Mammary epithelial cell (primary cell): ENCODE data around the gene NPFFR1.

Experiments used
- CTCF ChIP-seq, 2 donors: IDR thresholded peaks in 1 of 2; conservative IDR thresholded peaks in 1 of 2; 2 replicates each; pipeline ENCODE4 v1.5.1; 2011 to 2012; ENCODE audit warnings: inconsistent platforms in 2 of 2, low read length in 2 of 2, mild to moderate bottlenecking in 2 of 2, control low read depth in 1 of 2, low read depth in 1 of 2; ENCODE audit not compliant: insufficient read depth in 1 of 2; ENCODE audit errors: extremely low read depth in 1 of 2
- EZH2 ChIP-seq: IDR thresholded peaks from 2 replicates; pipeline ENCODE4 v1.6.1; 2012; ENCODE audit warnings: low read length, inconsistent platforms, borderline replicate concordance

- TF ChIP-seq CTCF (conservative IDR thresholded peaks at IDR 0.05 in 1 of 2, IDR thresholded peaks at IDR 0.05 in 1 of 2; ENCODE audit: extremely low read depth in 1 of 2, insufficient read depth in 1 of 2, low read depth in 1 of 2, low read length in 2 of 2) = no peak
- TF ChIP-seq EZH2 = no peak
Observed at GRCh38 chr10:70311698-70312097, 27.9 kb upstream of the NPFFR1 start.
